GM19452 (cell line): ENCODE measurements around the gene TRPM7.
"Not testable (repeated sequence)": the region's sequence is repeated elsewhere in the genome, so short reads cannot be mapped to it uniquely, and the experiment has no call there.

ENCODE experiments used
- ATAC-seq: cut with Tn5 transposase; IDR thresholded peaks from one replicate; pipeline ENCODE4 v1.9.1; 2021; ENCODE audit not compliant: unreplicated experiment

Gene TRPM7

GRCh38 chr15:50577492-50577891, 109.1 kb downstream of the TRPM7 start:
- ATAC-seq: no peak

GRCh38 chr15:50576166-50576565, 110.4 kb downstream of the TRPM7 start:
- ATAC-seq: no peak

- ATAC-seq: not testable (repeated sequence)
Observed at GRCh38 chr15:50573842-50574241, 112.8 kb downstream of the TRPM7 start.

GRCh38 chr15:50563756-50564155, 122.8 kb downstream of the TRPM7 start:
- no peak for ATAC-seq

GRCh38 chr15:50562735-50563640, 123.6 kb downstream of the TRPM7 start:
- ATAC-seq: no peak

- ATAC-seq: no peak
Observed at GRCh38 chr15:50558012-50558411, 128.6 kb downstream of the TRPM7 start.

GRCh38 chr15:50556642-50557371, 129.8 kb downstream of the TRPM7 start:
- no peak for ATAC-seq

- ATAC-seq: no peak
Observed at GRCh38 chr15:50552238-50552637, 134.4 kb downstream of the TRPM7 start.

- ATAC-seq: no peak
Observed at GRCh38 chr15:50549326-50549725, 137.3 kb downstream of the TRPM7 start.

GRCh38 chr15:50546566-50546965, 140.0 kb downstream of the TRPM7 start, which contains the start of gene USP50:
Gene USP50, minus strand, starts transcription at chr15:50546666. Its CDS starts 141 bp downstream, at chr15:50546525.
- no peak for ATAC-seq

GRCh38 chr15:50544368-50544767, 142.2 kb downstream of the TRPM7 start:
- no peak for ATAC-seq

- no peak for ATAC-seq
Observed at GRCh38 chr15:50543556-50543955, 143.0 kb downstream of the TRPM7 start.

GRCh38 chr15:50542887-50543210, 143.7 kb downstream of the TRPM7 start:
- no peak for ATAC-seq

GRCh38 chr15:50531766-50532165, 154.8 kb downstream of the TRPM7 start:
- no peak for ATAC-seq

- ATAC-seq: no peak
Observed at GRCh38 chr15:50531163-50531562, 155.4 kb downstream of the TRPM7 start.

- ATAC-seq: no peak
Observed at GRCh38 chr15:50523851-50524251, 162.7 kb downstream of the TRPM7 start.

GRCh38 chr15:50519740-50520425, 166.7 kb downstream of the TRPM7 start:
- no peak for ATAC-seq

GRCh38 chr15:50513001-50513400, 173.6 kb downstream of the TRPM7 start:
- no peak for ATAC-seq
